K562 (cell line): ENCODE data around the gene MYCBP2. TPM values are rescaled to one million over a fixed set of nuclear protein-coding genes. Genes with fewer than 3 reads are reported as not detected.

ENCODE experiments used
- ATF2 ChIP-seq: sonication (generic); formaldehyde crosslinking; IDR thresholded peaks from 2 replicates; pipeline ENCODE4 v1.8.1; 2022; ENCODE audit warnings: missing genetic modification reagents
- ATF3 ChIP-seq, 2 experiments: fragments of 450-650 bp in 1 of 2; sonication (generic) in 1 of 2; formaldehyde crosslinking in 1 of 2; IDR thresholded peaks in 1 of 2; conservative IDR thresholded peaks in 1 of 2; 2 replicates each; pipeline versions ENCODE4 v1.6.1 to v1.8.1; 2016 to 2023; ENCODE audit warnings: mild to moderate bottlenecking in 2 of 2, moderate library complexity in 2 of 2, inconsistent platforms in 1 of 2, missing genetic modification reagents in 1 of 2
- ATF4 ChIP-seq: fragments of 450-650 bp; formaldehyde crosslinking; IDR thresholded peaks from 2 replicates; pipeline ENCODE4 v1.4.0; 2022; ENCODE audit warnings: mild to moderate bottlenecking, moderate library complexity
- ELF1 ChIP-seq: fragments of 200-800 bp; sonication (Bioruptor generic); IDR thresholded peaks from 2 replicates; pipeline ENCODE4 v1.6.1; 2016; ENCODE audit warnings: missing genetic modification characterization, missing compliant biosample characterization
- HDAC1 ChIP-seq, 2 experiments: fragments of 450-650 bp; IDR thresholded peaks; 2 replicates each; pipeline ENCODE4 v1.6.1; 2016 to 2017; ENCODE audit warnings: inconsistent platforms in 1 of 2, mild to moderate bottlenecking in 1 of 2, moderate library complexity in 1 of 2
- KAT8 ChIP-seq: fragments of 450-650 bp; IDR thresholded peaks from 2 replicates; pipeline ENCODE4 v1.6.1; 2016; ENCODE audit warnings: low read depth, mild to moderate bottlenecking
- MXI1 ChIP-seq: IDR thresholded peaks from 2 replicates; pipeline ENCODE4 v1.6.1; 2011; ENCODE audit warnings: low read depth, mild to moderate bottlenecking, improper control_type of control experiment, low read length
- NEUROD1 ChIP-seq: fragments of 150-350 bp; IDR thresholded peaks from 2 replicates; pipeline ENCODE4 v1.6.1; 2014; ENCODE audit warnings: borderline replicate concordance, low read length, low read depth; ENCODE audit not compliant: partially characterized antibody
- NFRKB ChIP-seq: fragments of 450-650 bp; IDR thresholded peaks from 2 replicates; pipeline ENCODE4 v1.6.1; 2016; ENCODE audit warnings: low read depth
- POLR2AphosphoS5 ChIP-seq: IDR thresholded peaks from 2 replicates; pipeline ENCODE4 v1.6.1; 2011; ENCODE audit warnings: mild to moderate bottlenecking, low read depth, low read length, moderate library complexity; ENCODE audit not compliant: control insufficient read depth, insufficient read depth
- SAFB2 ChIP-seq: fragments of 200-400 bp; formaldehyde crosslinking; IDR thresholded peaks from 2 replicates; pipeline ENCODE4 v1.6.1; 2018; ENCODE audit warnings: borderline replicate concordance, low read length, low read depth, moderate library complexity; ENCODE audit not compliant: severe bottlenecking
- SMAD4 ChIP-seq: fragments of 250-450 bp; sonication (Bioruptor Pico); conservative IDR thresholded peaks from 2 replicates; pipeline ENCODE4 v1.8.0; 2021; ENCODE audit warnings: inconsistent platforms, mild to moderate bottlenecking, moderate library complexity
- SMARCE1 ChIP-seq: fragments of 450-650 bp; IDR thresholded peaks from 2 replicates; pipeline ENCODE4 v1.7.1; 2016; ENCODE audit warnings: mild to moderate bottlenecking
- SNRNP70 ChIP-seq: fragments of 200-400 bp; formaldehyde crosslinking; optimal IDR thresholded peaks from 2 replicates; pipeline ENCODE3; 2017; ENCODE audit warnings: low read depth, low read length
- SRSF3 ChIP-seq: fragments of 200-400 bp; formaldehyde crosslinking; IDR thresholded peaks from 2 replicates; pipeline ENCODE4 v1.6.1; 2016; ENCODE audit warnings: mild to moderate bottlenecking, low read length, moderate library complexity; ENCODE audit not compliant: insufficient read depth
- TBL1XR1 ChIP-seq, 2 experiments: IDR thresholded peaks; 2 replicates each; pipeline ENCODE4 v1.6.1; 2012; ENCODE audit warnings: improper control_type of control experiment in 2 of 2, low read length in 2 of 2, mild to moderate bottlenecking in 1 of 2
- TFAP4 ChIP-seq: sonication (generic); formaldehyde crosslinking; IDR thresholded peaks from 2 replicates; pipeline ENCODE4 v1.8.0; 2022; ENCODE audit warnings: missing genetic modification reagents, mild to moderate bottlenecking, moderate library complexity, borderline replicate concordance
- THRB ChIP-seq: fragments of 450-650 bp; formaldehyde crosslinking; conservative IDR thresholded peaks from 2 replicates; pipeline ENCODE4 v1.4.0; 2022; ENCODE audit warnings: mild to moderate bottlenecking, missing genetic modification characterization
- ZNF740 ChIP-seq, 3 experiments: fragments of 200-800 bp in 1 of 3; sonication (Bioruptor generic) in 1 of 3; sonication (generic) in 1 of 3; formaldehyde crosslinking in 1 of 3; IDR thresholded peaks; 2 replicates each; pipeline versions ENCODE4 v1.6.1 to v1.8.0; 2016 to 2022; ENCODE audit warnings: mild to moderate bottlenecking in 2 of 3, missing compliant biosample characterization in 2 of 3, missing genetic modification characterization in 2 of 3, missing genetic modification reagents in 1 of 3
- polyA plus RNA-seq, 8 experiments: library from polyadenylated mRNA; depleted of rRNA in 4 of 8; stranded (reverse) in 5 of 8; unstranded in 3 of 8; fragments of >200 nt; fragmentation: Nextera tagmentation in 2 of 8; fragmentation: Illumina TruSeq in 1 of 8; extraction: Ambion mirVana in 2 of 8; extraction: Trizol in 1 of 8; gene quantifications; 2 replicates each; pipeline versions ENCODE4 v1.2.1 to v1.2.3, GENCODE V29; 2011 to 2014; ENCODE audit warnings: inconsistent platforms in 1 of 8, missing spikeins in 1 of 8
- total RNA-seq, 7 experiments: library from RNA; depleted of rRNA in 6 of 7; stranded (reverse); fragments of >200 nt in 6 of 7; fragmentation: Illumina TruSeq in 2 of 7; extraction: Trizol in 2 of 7; gene quantifications; 2 replicates each; pipeline versions ENCODE4 v1.2.1 to v1.2.3, GENCODE V29; 2011 to 2021; ENCODE audit warnings: low replicate concordance in 1 of 7

The MYCBP2 gene
- total and polyA plus RNA-seq, 9 of the 15 experiments (the other 6 are each of a cell fraction or from before 2014, with no cell fraction given), result 13.2 to 47.2 (median 28.9) TPM

GRCh38 chr13:77329133-77329910 lies 2.4 kb upstream of the MYCBP2 start (continued):
- TF ChIP-seq ATF3 (IDR thresholded peaks at IDR 0.05) (no peak), ATF3 (CRISPR knock-in tag; conservative IDR thresholded peaks at IDR 0.05) (no peak), THRB (CRISPR knock-in tag) (no peak), SMARCE1 (no peak), SRSF3 (no peak), SNRNP70 (no peak), NFRKB (peak; percentile 39; the same call in 1 of the 2 replicates), ATF4 (CRISPR knock-in tag) (no peak), MXI1 (no peak), POLR2AphosphoS5 (peak; percentile 67), KAT8 (no peak), TFAP4 (CRISPR knock-in tag) (no peak; the same call in 1 of the 2 replicates), ELF1 (tag) (0 out of 2 replicates have a peak, but pooled peaks have one; percentile 28), NEUROD1 (peak; percentile 95), TBL1XR1 (IDR thresholded peaks at IDR 0.05; ENCODE audit: low read length in 2 of 2) (no peak), SAFB2 (no peak), ATF2 (CRISPR knock-in tag) (no peak), SMAD4 (CRISPR knock-in tag) (no peak), ZNF740 (CRISPR knock-in tag; IDR thresholded peaks at IDR 0.05) (no peak), ZNF740 (tag; IDR thresholded peaks at IDR 0.05) (no peak), HDAC1 (IDR thresholded peaks at IDR 0.05) (peak in 1 of 2 experiments; percentile 67; a peak in 1 of 4 replicates)
